ENCODE data around the gene DHRS7.
"Not testable (repeated sequence)": the region's sequence is repeated elsewhere in the genome, so short reads cannot be mapped to it uniquely, and the experiment has no call there.

The DHRS7 gene

GRCh38 chr14:60134702-60135101, 30.5 kb downstream of the DHRS7 start:
- DNase-seq (ENCODE audit: low read depth): no peak

- peak; percentile 5 for DNase-seq (ENCODE audit: low read depth)
Observed at GRCh38 chr14:60133487-60133886, 31.7 kb downstream of the DHRS7 start.

- no peak for DNase-seq (ENCODE audit: low read depth)
Observed at GRCh38 chr14:60125918-60126317, 39.3 kb downstream of the DHRS7 start.

- peak; percentile 81 for DNase-seq (ENCODE audit: low read depth)
Observed at GRCh38 chr14:60116181-60116580, 49.0 kb downstream of the DHRS7 start.

GRCh38 chr14:60114881-60115280, 50.3 kb downstream of the DHRS7 start:
- no peak for DNase-seq (ENCODE audit: low read depth)

GRCh38 chr14:60111732-60112131, 53.5 kb downstream of the DHRS7 start:
- DNase-seq (ENCODE audit: low read depth): no peak

- no peak for DNase-seq (ENCODE audit: low read depth)
Observed at GRCh38 chr14:60107477-60107876, 57.7 kb downstream of the DHRS7 start.

GRCh38 chr14:60106339-60106738, 58.9 kb downstream of the DHRS7 start:
- DNase-seq (ENCODE audit: low read depth): peak; percentile 89

GRCh38 chr14:60102389-60102788, 62.8 kb downstream of the DHRS7 start:
- DNase-seq (ENCODE audit: low read depth): peak; percentile 86

- DNase-seq (ENCODE audit: low read depth): peak; percentile 48
Observed at GRCh38 chr14:60101786-60102185, 63.4 kb downstream of the DHRS7 start.

GRCh38 chr14:60099855-60100254, 65.3 kb downstream of the DHRS7 start:
- DNase-seq (ENCODE audit: low read depth): not testable (repeated sequence)

GRCh38 chr14:60097974-60098373, 67.2 kb downstream of the DHRS7 start:
- peak; percentile 70 for DNase-seq (ENCODE audit: low read depth)

- DNase-seq (ENCODE audit: low read depth): peak; percentile 92
Observed at GRCh38 chr14:60095781-60096450, 69.3 kb downstream of the DHRS7 start.

GRCh38 chr14:60095231-60095630, 70.0 kb downstream of the DHRS7 start:
- no peak for DNase-seq (ENCODE audit: low read depth)

GRCh38 chr14:60094306-60094897, 70.8 kb downstream of the DHRS7 start:
- DNase-seq (ENCODE audit: low read depth): peak; percentile 75

Measured in amniotic epithelial cell (primary cell).